ENCODE results near the gene BACH2. TPM values are rescaled to one million over a fixed set of nuclear protein-coding genes. Genes with fewer than 3 reads are reported as not detected.

Gene BACH2
- total RNA-seq, 1 donor from 2014 or later, result 7.7 TPM

- no peak overlapping the region for H3K27ac ChIP-seq
- TF ChIP-seq, protein P1, sequence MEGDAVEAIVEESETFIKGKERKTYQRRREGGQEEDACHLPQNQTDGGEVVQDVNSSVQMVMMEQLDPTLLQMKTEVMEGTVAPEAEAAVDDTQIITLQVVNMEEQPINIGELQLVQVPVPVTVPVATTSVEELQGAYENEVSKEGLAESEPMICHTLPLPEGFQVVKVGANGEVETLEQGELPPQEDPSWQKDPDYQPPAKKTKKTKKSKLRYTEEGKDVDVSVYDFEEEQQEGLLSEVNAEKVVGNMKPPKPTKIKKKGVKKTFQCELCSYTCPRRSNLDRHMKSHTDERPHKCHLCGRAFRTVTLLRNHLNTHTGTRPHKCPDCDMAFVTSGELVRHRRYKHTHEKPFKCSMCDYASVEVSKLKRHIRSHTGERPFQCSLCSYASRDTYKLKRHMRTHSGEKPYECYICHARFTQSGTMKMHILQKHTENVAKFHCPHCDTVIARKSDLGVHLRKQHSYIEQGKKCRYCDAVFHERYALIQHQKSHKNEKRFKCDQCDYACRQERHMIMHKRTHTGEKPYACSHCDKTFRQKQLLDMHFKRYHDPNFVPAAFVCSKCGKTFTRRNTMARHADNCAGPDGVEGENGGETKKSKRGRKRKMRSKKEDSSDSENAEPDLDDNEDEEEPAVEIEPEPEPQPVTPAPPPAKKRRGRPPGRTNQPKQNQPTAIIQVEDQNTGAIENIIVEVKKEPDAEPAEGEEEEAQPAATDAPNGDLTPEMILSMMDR (IDR thresholded peaks at IDR 0.05), result no peak
- H3K4me1 ChIP-seq, result no peaks in the 10 kb centered on the region
- no peaks in the 10 kb centered on the region for H3K27me3 ChIP-seq
- no peaks in the 10 kb centered on the region for H3K9me3 ChIP-seq
- peaks cover 0 to 10% of the 10 kb centered on the region in 2 donors for H3K36me3 ChIP-seq
- intact Hi-C loops (cut with DNase I), result no loop called here
- no peak for DNase-seq (ENCODE audit: low spot score in 2 of 2)
- no peak overlapping the region for H3K4me3 ChIP-seq
Observed at GRCh38 chr6:89925826-89926225, 370.8 kb downstream of the BACH2 start.

DNA sequence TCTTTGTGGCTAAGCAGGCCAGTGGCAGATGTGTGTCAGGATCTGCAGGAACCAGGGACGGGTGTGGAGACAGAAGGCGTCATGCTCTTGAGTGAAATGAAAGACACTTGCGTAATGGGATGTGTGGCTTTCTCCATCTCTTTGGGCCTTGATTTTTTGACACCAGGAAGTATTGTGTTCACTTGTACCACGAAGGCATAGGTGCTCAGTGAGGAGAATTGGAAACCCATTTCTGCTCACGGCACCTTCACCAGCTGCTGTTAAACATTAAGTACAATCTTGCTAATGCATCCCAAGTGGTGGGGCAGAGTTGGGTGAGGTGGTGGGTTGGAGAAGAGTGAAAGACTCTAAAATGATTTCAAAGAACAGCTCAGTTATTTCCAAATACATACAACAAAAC is 372.4 kb downstream of the BACH2 start:
- Histone ChIP-seq H3K36me3 (peaks cover 0 to 7% of the 10 kb centered on the region in 2 donors), H3K4me3 (no peak overlapping the region), H3K27me3 (no peaks in the 10 kb centered on the region), H3K4me1 (no peaks in the 10 kb centered on the region), H3K9me3 (no peaks in the 10 kb centered on the region), H3K27ac (no peak overlapping the region)
- TF ChIP-seq, protein P1 (IDR thresholded peaks at IDR 0.05), result no peak
- no peak for DNase-seq (ENCODE audit: low spot score in 2 of 2)
- intact Hi-C loops (cut with DNase I), result no loop called here

- Histone ChIP-seq H3K4me1 (no peaks in the 10 kb centered on the region), H3K36me3 (no peaks in the 10 kb centered on the region), H3K9me3 (peaks cover 6 to 7% of the 10 kb centered on the region in 2 donors), H3K27ac (no peak overlapping the region), H3K27me3 (no peaks in the 10 kb centered on the region), H3K4me3 (no peak overlapping the region)
- intact Hi-C loops (cut with DNase I), result no loop called here
- TF ChIP-seq, protein P1 (IDR thresholded peaks at IDR 0.05), result no peak
- no peak for DNase-seq (ENCODE audit: low spot score in 2 of 2)
Observed at GRCh38 chr6:89921691-89922090, 375.0 kb downstream of the BACH2 start.

DNA sequence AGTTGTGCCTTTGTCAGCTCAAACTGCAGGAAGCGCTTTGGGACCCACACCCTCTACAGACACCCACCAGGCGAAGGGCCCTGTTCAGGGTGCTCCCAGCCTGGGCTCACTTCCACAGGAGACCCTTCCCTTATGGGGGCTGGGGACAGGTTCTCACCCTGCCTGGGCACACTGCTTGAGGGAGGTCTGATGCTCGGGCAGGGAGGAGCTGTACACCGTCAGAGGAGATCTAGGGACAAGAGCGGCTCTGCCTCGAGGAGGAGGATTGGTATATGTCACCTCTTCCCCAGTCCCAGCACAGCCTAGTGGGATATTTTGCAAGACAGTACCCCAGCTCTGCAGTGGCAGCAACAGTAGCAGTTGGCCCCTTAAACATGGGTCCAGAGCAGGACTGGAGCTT is 375.4 kb downstream of the BACH2 start:
- Histone ChIP-seq H3K9me3 (peaks cover 11 to 12% of the 10 kb centered on the region in 2 donors), H3K27me3 (no peaks in the 10 kb centered on the region), H3K27ac (no peak overlapping the region), H3K4me1 (no peaks in the 10 kb centered on the region), H3K36me3 (no peaks in the 10 kb centered on the region), H3K4me3 (no peak overlapping the region)
- DNase-seq (ENCODE audit: low spot score in 2 of 2), result no peak
- TF ChIP-seq, protein P1 (IDR thresholded peaks at IDR 0.05), result no peak
- intact Hi-C loops (cut with DNase I), result no loop called here

- Histone ChIP-seq H3K27ac (no peak overlapping the region), H3K4me3 (no peak overlapping the region), H3K4me1 (no peaks in the 10 kb centered on the region), H3K9me3 (peaks cover 12 to 18% of the 10 kb centered on the region in 2 donors), H3K36me3 (no peaks in the 10 kb centered on the region), H3K27me3 (no peaks in the 10 kb centered on the region)
- DNase-seq (ENCODE audit: low spot score in 2 of 2), result no peak
- intact Hi-C loops (cut with DNase I), result no loop called here
- TF ChIP-seq, protein P1 (IDR thresholded peaks at IDR 0.05), result no peak
Observed at GRCh38 chr6:89917801-89918366, 378.8 kb downstream of the BACH2 start.

GRCh38 chr6:89917216-89917615 is 379.4 kb downstream of the BACH2 start:
- H3K9me3 ChIP-seq, result peaks cover 12 to 18% of the 10 kb centered on the region in 2 donors
- H3K4me3 ChIP-seq, result no peak overlapping the region
- no peak for DNase-seq (ENCODE audit: low spot score in 2 of 2)
- H3K27ac ChIP-seq, result no peak overlapping the region
- no peaks in the 10 kb centered on the region for H3K27me3 ChIP-seq
- no peaks in the 10 kb centered on the region for H3K36me3 ChIP-seq
- TF ChIP-seq, protein P1 (IDR thresholded peaks at IDR 0.05), result no peak
- no peaks in the 10 kb centered on the region for H3K4me1 ChIP-seq
- intact Hi-C loops (cut with DNase I), result no loop called here

All from ascending aorta (tissue), 2 donors.